ENCODE data around the gene PAX6. TPM values are rescaled to one million over a fixed set of nuclear protein-coding genes. Genes with fewer than 3 reads are reported as not detected.

Gene PAX6
- total and polyA plus RNA-seq, 2 of the 4 experiments (the other 2 are of a cell fraction): not detected

DNA sequence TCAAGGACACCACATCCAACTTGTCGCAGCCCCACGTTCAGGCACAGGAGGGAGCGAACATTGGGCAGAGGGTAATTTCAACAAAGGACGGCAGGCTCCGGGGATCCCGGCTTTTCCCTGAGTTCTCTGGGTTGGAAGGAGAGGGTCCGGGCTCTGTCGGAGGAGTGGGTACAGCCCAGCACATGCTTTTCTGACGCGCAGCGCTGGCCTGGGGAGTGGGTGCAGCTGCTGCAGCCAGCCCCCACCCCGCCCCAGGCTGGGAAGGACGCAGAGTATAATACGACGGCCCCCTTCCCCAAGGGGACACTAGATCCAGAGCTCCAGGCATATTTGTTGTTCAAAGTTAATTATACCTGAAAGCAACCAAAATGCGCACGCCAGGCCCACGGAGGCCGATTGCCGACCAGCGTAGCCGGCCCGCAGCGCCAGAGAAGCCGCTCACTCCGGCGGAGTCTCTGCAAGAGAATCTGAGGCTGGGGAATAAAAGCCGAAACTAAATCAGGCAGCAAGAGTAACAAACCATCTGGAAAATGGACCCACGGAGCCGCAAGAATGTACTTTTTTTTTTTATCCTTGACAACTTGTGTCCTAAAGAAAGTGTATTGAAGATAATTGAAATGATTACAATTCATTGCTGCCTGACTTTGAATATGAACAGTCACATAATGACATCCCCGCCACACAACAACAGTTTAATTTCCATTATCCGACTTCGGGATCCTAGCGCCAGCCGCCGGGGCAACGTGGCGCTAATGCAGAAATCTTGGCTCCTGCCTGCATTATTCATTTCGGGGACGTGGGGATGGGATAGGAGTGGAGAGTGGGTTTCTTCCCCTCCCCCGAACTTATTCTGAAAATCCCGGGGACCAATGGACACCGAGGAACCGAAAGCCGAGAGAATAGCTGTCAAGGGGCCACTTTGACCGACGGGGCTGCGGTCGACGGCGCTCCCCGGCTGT lies 14.0 kb upstream of the PAX6 start (continued):
- TF ChIP-seq CEBPB (IDR thresholded peaks at IDR 0.05; ENCODE audit: low read depth, low read length) (no peak), POLR2A (IDR thresholded peaks at IDR 0.05; ENCODE audit: low read depth, low read length) (no peak)

DNA sequence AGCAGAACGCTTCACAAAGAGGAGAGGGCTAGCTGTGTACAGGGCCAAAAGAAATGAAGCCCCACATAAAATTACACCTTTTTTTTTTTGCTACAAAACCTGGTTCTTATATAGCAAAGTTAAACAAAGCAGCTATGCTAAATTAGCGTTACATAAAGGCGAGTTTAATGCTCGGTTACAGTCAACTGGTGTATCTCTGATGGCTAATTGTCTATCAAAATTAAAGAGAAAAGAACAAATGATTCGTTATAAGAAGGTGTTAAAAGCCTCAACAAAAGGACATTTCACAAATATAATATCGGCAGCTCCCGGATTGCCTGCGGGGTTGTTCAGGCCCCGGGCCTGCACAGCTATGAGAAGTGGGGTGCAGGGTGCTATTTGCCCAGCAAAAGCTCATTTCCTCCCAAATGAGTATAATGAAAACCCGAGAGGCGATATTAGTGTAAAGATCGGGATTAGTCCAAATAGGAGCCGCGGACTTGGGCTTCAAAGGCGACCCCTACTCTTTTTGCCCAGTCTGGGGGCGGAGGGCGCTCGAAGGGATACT lies 13.3 kb upstream of the PAX6 start:
- no peak overlapping the region for H4K91ac ChIP-seq (ENCODE audit: insufficient read depth, low read depth, low read length)
- no peaks in the 10 kb centered on the region; the same call in 1 of the 2 replicates for H3K9me1 ChIP-seq (ENCODE audit: insufficient read depth, low read length)
- H4K8ac ChIP-seq (ENCODE audit: low read depth in 2 of 2, low read length in 2 of 2): no peak overlapping the region
- no peak overlapping the region for H2AK9ac ChIP-seq (replicated peaks; ENCODE audit: low read depth, low read length, poor library complexity)
- H3K36me3 ChIP-seq (ENCODE audit: control insufficient read depth, insufficient read depth, low read length): no peaks in the 10 kb centered on the region
- peaks cover 25% of the 10 kb centered on the region for H3K9me3 ChIP-seq (ENCODE audit: control insufficient read depth, insufficient read depth, low read length)
- no CpG with 5 or more reads among the region's 18 CpGs for WGBS, 2 experiments (ENCODE audit: extremely low coverage in 2 of 2, insufficient read length in 1 of 2)
- H2BK15ac ChIP-seq (ENCODE audit: low read depth, low read length): no peak overlapping the region
- no peak overlapping the region for H2BK120ac ChIP-seq (ENCODE audit: low read depth, low read length)
- in situ Hi-C loops (cut with MboI; ENCODE audit: low sequenced_read_pairs): no loop called here
- dilution Hi-C loops (cut with HindIII; ENCODE audit: low sequenced_read_pairs, unreplicated experiment): no loop called here
- DNase-seq (no peak), ATAC-seq (ENCODE audit: low read depth) (no peak)
- no peak overlapping the region for H3K56ac ChIP-seq (ENCODE audit: extremely low read depth, insufficient read depth, low read length)
- intact Hi-C loops (cut with micrococcal nuclease): no loop called here
- H3K4me3 ChIP-seq (ENCODE audit: insufficient read depth, low read depth, low read length): no peak overlapping the region
- CTCF ChIA-PET: no interaction called here
- no peak overlapping the region for H2AK5ac ChIP-seq (ENCODE audit: low read depth, low read length)
- H2BK20ac ChIP-seq (ENCODE audit: low read depth, low read length): no peak overlapping the region
- no TSS peak for BruUV-seq (replicated peaks)
- H3K4ac ChIP-seq (ENCODE audit: low read depth, low read length): no peak overlapping the region
- no peak overlapping the region for H3K23ac ChIP-seq (ENCODE audit: low read depth, low read length)
- H3K18ac ChIP-seq (ENCODE audit: low read depth, low read length): no peak overlapping the region
- TF ChIP-seq RAD21 (IDR thresholded peaks at IDR 0.05; ENCODE audit: low read length) (no peak), BHLHE40 (IDR thresholded peaks at IDR 0.05; ENCODE audit: low read depth, low read length) (no peak), RFX5 (IDR thresholded peaks at IDR 0.05; ENCODE audit: low read depth, low read length) (no peak), RCOR1 (IDR thresholded peaks at IDR 0.05; ENCODE audit: insufficient replicate concordance, low read length) (no peak), MXI1 (IDR thresholded peaks at IDR 0.05; ENCODE audit: borderline replicate concordance, low read depth, low read length) (no peak), NFE2L2 (IDR thresholded peaks at IDR 0.05; ENCODE audit: low read depth, low read length) (no peak), MAZ (IDR thresholded peaks at IDR 0.05; ENCODE audit: borderline replicate concordance, low read depth, low read length) (no peak)
- TF ChIP-seq, protein P1, sequence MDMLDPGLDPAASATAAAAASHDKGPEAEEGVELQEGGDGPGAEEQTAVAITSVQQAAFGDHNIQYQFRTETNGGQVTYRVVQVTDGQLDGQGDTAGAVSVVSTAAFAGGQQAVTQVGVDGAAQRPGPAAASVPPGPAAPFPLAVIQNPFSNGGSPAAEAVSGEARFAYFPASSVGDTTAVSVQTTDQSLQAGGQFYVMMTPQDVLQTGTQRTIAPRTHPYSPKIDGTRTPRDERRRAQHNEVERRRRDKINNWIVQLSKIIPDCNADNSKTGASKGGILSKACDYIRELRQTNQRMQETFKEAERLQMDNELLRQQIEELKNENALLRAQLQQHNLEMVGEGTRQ (IDR thresholded peaks at IDR 0.05; ENCODE audit: low read depth, low read length): no peak
- TF ChIP-seq, protein P2, sequence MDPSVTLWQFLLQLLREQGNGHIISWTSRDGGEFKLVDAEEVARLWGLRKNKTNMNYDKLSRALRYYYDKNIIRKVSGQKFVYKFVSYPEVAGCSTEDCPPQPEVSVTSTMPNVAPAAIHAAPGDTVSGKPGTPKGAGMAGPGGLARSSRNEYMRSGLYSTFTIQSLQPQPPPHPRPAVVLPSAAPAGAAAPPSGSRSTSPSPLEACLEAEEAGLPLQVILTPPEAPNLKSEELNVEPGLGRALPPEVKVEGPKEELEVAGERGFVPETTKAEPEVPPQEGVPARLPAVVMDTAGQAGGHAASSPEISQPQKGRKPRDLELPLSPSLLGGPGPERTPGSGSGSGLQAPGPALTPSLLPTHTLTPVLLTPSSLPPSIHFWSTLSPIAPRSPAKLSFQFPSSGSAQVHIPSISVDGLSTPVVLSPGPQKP (IDR thresholded peaks at IDR 0.05; ENCODE audit: borderline replicate concordance, low read depth, low read length): no peak
- no peak overlapping the region for H3K9ac ChIP-seq (ENCODE audit: low read depth, low read length)
- no peak overlapping the region for H3K14ac ChIP-seq (replicated peaks; ENCODE audit: low read depth, low read length)
- POLR2A ChIA-PET (ENCODE audit: unreplicated experiment): no interaction called here
- H2BK5ac ChIP-seq (ENCODE audit: low read depth, low read length, poor library complexity, severe bottlenecking): no peak overlapping the region
- no peaks in the 10 kb centered on the region for H3K79me1 ChIP-seq (ENCODE audit: low read depth in 1 of 2, low read length in 2 of 2)
- peaks cover 8% of the 10 kb centered on the region for H3K4me1 ChIP-seq (ENCODE audit: control insufficient read depth, insufficient read depth, low read length)
- H2AFZ ChIP-seq (replicated peaks; ENCODE audit: low read length, poor library complexity): no peak overlapping the region
- no peak overlapping the region for H3K4me2 ChIP-seq (ENCODE audit: low read depth, low read length)
- H3K27ac ChIP-seq (ENCODE audit: insufficient read depth, low read length): no peak overlapping the region
- H4K20me1 ChIP-seq (ENCODE audit: insufficient read depth, low read length): no peaks in the 10 kb centered on the region
- H3K27me3 ChIP-seq (ENCODE audit: control insufficient read depth, insufficient read depth, low read length): peaks cover 91% of the 10 kb centered on the region
- no peak overlapping the region for H4K5ac ChIP-seq (ENCODE audit: low read depth, low read length)

Measured in IMR-90 (cell line).